ENCODE results near the gene R3HCC1L. TPM values are rescaled to one million over a fixed set of nuclear protein-coding genes. Genes with fewer than 3 reads are reported as not detected.
A peak's percentile ranks its signal among the peaks of the same experiment; 100 is the strongest.
"Not testable (repeated sequence)": the region's sequence is repeated elsewhere in the genome, so short reads cannot be mapped to it uniquely, and the experiment has no call there.

The R3HCC1L gene
- total RNA-seq, 2 experiments from 2014 or later = 15.7 to 16.5 TPM

- CTCF ChIA-PET = no interaction called here
- POLR2A ChIA-PET = interaction anchor here (0.7 kb wide), 1 partner anchor 1617 kb away, joined by 3 read pairs; no protein-coding TSS in a partner anchor
Observed at GRCh38 chr10:98125940-98126631, 8.4 kb upstream of the R3HCC1L start.

GRCh38 chr10:98128802-98129201 is 5.7 kb upstream of the R3HCC1L start:
- H3K27me3 Mint-ChIP-seq = peaks cover 15% of the 10 kb centered on the region
- no peaks in the 10 kb centered on the region for H3K36me3 Mint-ChIP-seq (ENCODE audit: low read depth)
- H3K4me1 Mint-ChIP-seq (ENCODE audit: low read depth) = peaks cover 7% of the 10 kb centered on the region
- ATAC-seq = no peak
- ChIA-PET CTCF (no interaction called here), POLR2A (no interaction called here)
- no peak overlapping the region for H3K27ac Mint-ChIP-seq
- no peak for DNase-seq
- H3K4me3 Mint-ChIP-seq = no peak overlapping the region
- H3K9me3 Mint-ChIP-seq = peaks cover 2% of the 10 kb centered on the region
- TF ChIP-seq, protein P1, sequence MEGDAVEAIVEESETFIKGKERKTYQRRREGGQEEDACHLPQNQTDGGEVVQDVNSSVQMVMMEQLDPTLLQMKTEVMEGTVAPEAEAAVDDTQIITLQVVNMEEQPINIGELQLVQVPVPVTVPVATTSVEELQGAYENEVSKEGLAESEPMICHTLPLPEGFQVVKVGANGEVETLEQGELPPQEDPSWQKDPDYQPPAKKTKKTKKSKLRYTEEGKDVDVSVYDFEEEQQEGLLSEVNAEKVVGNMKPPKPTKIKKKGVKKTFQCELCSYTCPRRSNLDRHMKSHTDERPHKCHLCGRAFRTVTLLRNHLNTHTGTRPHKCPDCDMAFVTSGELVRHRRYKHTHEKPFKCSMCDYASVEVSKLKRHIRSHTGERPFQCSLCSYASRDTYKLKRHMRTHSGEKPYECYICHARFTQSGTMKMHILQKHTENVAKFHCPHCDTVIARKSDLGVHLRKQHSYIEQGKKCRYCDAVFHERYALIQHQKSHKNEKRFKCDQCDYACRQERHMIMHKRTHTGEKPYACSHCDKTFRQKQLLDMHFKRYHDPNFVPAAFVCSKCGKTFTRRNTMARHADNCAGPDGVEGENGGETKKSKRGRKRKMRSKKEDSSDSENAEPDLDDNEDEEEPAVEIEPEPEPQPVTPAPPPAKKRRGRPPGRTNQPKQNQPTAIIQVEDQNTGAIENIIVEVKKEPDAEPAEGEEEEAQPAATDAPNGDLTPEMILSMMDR (IDR thresholded peaks at IDR 0.05) = no peak
- intact Hi-C loops (cut with micrococcal nuclease) = no loop called here

More at GRCh38 chr10:98125940-98126631, 8.4 kb upstream of the R3HCC1L start:
- DNase-seq (no peak), ATAC-seq (no peak)
- Mint-ChIP-seq H3K36me3 (ENCODE audit: low read depth) (no peaks in the 10 kb centered on the region), H3K4me3 (no peak overlapping the region), H3K4me1 (ENCODE audit: low read depth) (no peaks in the 10 kb centered on the region), H3K9me3 (peaks cover 9% of the 10 kb centered on the region), H3K27me3 (peaks cover 26% of the 10 kb centered on the region), H3K27ac (no peak overlapping the region)
- intact Hi-C loops (cut with micrococcal nuclease) = no loop called here
- TF ChIP-seq, protein P1 (IDR thresholded peaks at IDR 0.05) = no peak

GRCh38 chr10:98131619-98132018 is 2.8 kb upstream of the R3HCC1L start:
- H3K36me3 Mint-ChIP-seq (ENCODE audit: low read depth) = peaks cover 6% of the 10 kb centered on the region
- CTCF ChIA-PET = no interaction called here
- DNase-seq = no peak
- H3K4me1 Mint-ChIP-seq (ENCODE audit: low read depth) = peaks cover 22% of the 10 kb centered on the region
- TF ChIP-seq, protein P1 (IDR thresholded peaks at IDR 0.05) = no peak
- no peaks in the 10 kb centered on the region for H3K9me3 Mint-ChIP-seq
- H3K27ac Mint-ChIP-seq = no peak overlapping the region
- POLR2A ChIA-PET = interaction anchor here (0.5 kb wide), 1 partner anchor 34 kb away, joined by 3 read pairs; no protein-coding TSS in a partner anchor
- intact Hi-C loops (cut with micrococcal nuclease) = no loop called here
- no peak for ATAC-seq
- H3K4me3 Mint-ChIP-seq = no peak overlapping the region
- peaks cover 5% of the 10 kb centered on the region for H3K27me3 Mint-ChIP-seq

- H3K4me3 Mint-ChIP-seq = peak overlapping the region; percentile 18
- ATAC-seq; DNase-seq; H3K27me3 Mint-ChIP-seq; intact Hi-C loops (cut with micrococcal nuclease); H3K9me3 Mint-ChIP-seq: not testable (repeated sequence)
- ChIA-PET CTCF (interaction anchor here (1.6 kb wide), 1 partner anchor 177 kb away, joined by 4 read pairs; no protein-coding TSS in a partner anchor), POLR2A (interaction anchor here (1.2 kb wide), 1 partner anchor 64 kb away, joined by 4 read pairs; no protein-coding TSS in a partner anchor)
- H3K4me1 Mint-ChIP-seq (ENCODE audit: low read depth) = peaks cover 38% of the 10 kb centered on the region
- H3K36me3 Mint-ChIP-seq (ENCODE audit: low read depth) = peaks cover 13% of the 10 kb centered on the region
- H3K27ac Mint-ChIP-seq = peak overlapping the region; percentile 73
Observed at GRCh38 chr10:98133075-98133752, 1.2 kb upstream of the R3HCC1L start.

DNA sequence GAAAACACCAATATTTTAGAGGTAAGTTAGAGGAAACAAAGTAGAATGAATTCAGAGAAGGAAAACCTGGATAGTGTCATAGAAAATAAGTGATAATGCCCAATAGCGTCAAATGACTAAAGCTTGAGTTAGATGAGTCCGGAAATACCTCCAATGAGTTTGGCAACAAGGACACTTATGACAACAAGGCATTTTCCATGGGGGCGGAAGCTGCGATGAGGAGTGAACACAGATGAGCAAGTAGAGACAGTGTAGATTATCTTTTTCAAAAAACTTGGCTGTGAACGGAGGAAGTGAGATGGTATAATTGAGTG is 383 bp upstream of the R3HCC1L start:
- ChIA-PET CTCF (interaction anchor here (0.6 to 1.6 kb wide), 2 partner anchors 12 to 176 kb away, joined by 3 to 4 read pairs; no protein-coding TSS in a partner anchor), POLR2A (interaction anchor here (0.9 to 1.2 kb wide), 3 partner anchors 8 to 63 kb away, joined by 3 to 5 read pairs (median 4); no protein-coding TSS in a partner anchor)
- Mint-ChIP-seq H3K4me1 (ENCODE audit: low read depth) (peaks cover 44% of the 10 kb centered on the region), H3K27me3 (peaks cover 1% of the 10 kb centered on the region), H3K36me3 (ENCODE audit: low read depth) (peaks cover 13% of the 10 kb centered on the region), H3K27ac (peak overlapping the region; percentile 94), H3K4me3 (peak overlapping the region; percentile 97), H3K9me3 (no peaks in the 10 kb centered on the region)
- intact Hi-C loops (cut with micrococcal nuclease) = no loop called here
- TF ChIP-seq, protein P1 (IDR thresholded peaks at IDR 0.05) = no peak
- no peak for DNase-seq
- peak; percentile 5 for ATAC-seq
